Kidney epithelial cell (primary cell): ENCODE data around the gene RAN. TPM values are rescaled to one million over a fixed set of nuclear protein-coding genes. Genes with fewer than 3 reads are reported as not detected.

Experiments used
- DNase-seq: peaks from one replicate; pipeline ENCODE4 v3.0.0-alpha.2; 2010; ENCODE audit warnings: low read depth
- H3K27me3 ChIP-seq: 2 replicates; pipeline ENCODE4 v1.6.0; 2011; ENCODE audit warnings: low read length; ENCODE audit not compliant: control insufficient read depth, insufficient read depth
- H3K36me3 ChIP-seq: 2 replicates; pipeline ENCODE4 v1.5.1; 2011; ENCODE audit warnings: low read length; ENCODE audit not compliant: control insufficient read depth, insufficient read depth
- H3K4me3 ChIP-seq: 2 replicates; pipeline ENCODE4 v1.5.1; 2011; ENCODE audit warnings: low read depth, mild to moderate bottlenecking, control low read depth, low read length
- total RNA-seq: library from RNA; depleted of rRNA; stranded (reverse); fragments of >200 nt; gene quantifications from 2 replicates; pipeline ENCODE4 v1.2.3, GENCODE V29; 2015
- TF ChIP-seq, protein P1 (sequence below): IDR thresholded peaks from 2 replicates; pipeline ENCODE4 v1.5.1; 2011; ENCODE audit warnings: mild to moderate bottlenecking, moderate library complexity, low read length, control low read depth, inconsistent platforms; ENCODE audit not compliant: insufficient read depth, poor library complexity, severe bottlenecking

Gene RAN
- total RNA-seq, 1 donor from 2014 or later: 344 TPM

- TF ChIP-seq, protein P1, sequence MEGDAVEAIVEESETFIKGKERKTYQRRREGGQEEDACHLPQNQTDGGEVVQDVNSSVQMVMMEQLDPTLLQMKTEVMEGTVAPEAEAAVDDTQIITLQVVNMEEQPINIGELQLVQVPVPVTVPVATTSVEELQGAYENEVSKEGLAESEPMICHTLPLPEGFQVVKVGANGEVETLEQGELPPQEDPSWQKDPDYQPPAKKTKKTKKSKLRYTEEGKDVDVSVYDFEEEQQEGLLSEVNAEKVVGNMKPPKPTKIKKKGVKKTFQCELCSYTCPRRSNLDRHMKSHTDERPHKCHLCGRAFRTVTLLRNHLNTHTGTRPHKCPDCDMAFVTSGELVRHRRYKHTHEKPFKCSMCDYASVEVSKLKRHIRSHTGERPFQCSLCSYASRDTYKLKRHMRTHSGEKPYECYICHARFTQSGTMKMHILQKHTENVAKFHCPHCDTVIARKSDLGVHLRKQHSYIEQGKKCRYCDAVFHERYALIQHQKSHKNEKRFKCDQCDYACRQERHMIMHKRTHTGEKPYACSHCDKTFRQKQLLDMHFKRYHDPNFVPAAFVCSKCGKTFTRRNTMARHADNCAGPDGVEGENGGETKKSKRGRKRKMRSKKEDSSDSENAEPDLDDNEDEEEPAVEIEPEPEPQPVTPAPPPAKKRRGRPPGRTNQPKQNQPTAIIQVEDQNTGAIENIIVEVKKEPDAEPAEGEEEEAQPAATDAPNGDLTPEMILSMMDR: no peak
- Histone ChIP-seq H3K36me3 (no peaks in the 10 kb centered on the region), H3K4me3 (no peak overlapping the region), H3K27me3 (no peaks in the 10 kb centered on the region)
- no peak for DNase-seq
Measured at GRCh38 chr12:130835011-130835410, 36.9 kb upstream of the RAN start.

- H3K4me3 ChIP-seq: no peak overlapping the region
Measured at GRCh38 chr12:130835436-130835835, 36.4 kb upstream of the RAN start.

DNA sequence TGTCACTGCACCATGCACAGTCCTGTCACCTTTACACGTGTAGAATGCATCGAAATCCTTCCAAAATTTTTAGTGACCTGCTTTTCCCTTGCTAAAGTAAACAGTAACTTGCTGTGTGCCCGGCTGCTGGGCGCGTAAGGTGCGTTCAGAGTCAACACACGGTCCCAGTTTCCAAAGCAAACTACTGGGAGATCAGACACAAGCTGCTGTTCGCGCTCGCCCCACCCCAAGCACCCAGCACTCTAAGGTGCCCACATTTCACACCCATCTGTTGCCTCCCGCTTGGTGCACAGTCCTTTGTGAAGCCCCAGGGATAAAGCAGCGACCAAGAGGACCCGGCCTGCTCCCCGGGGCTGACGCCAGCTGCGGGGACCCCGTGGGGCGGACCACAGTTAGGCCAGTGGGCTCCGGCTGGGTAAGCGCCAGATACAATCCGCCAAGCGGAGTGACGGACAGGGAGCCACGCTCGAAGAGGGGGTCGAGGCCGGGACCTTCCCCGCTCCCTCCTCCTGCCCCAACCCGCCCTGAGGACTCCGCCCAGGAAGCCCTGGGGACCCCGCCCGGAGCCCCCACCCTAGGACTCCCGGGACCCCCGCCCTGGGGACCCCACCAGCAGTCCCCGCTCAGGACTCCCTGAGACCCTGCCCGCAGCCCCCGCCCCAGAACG lies 33.4 kb upstream of the RAN start:
- Histone ChIP-seq H3K4me3 (peak overlapping the region; percentile 87), H3K27me3 (no peaks in the 10 kb centered on the region), H3K36me3 (no peaks in the 10 kb centered on the region)
- DNase-seq: no peak
- TF ChIP-seq, protein P1: no peak

More at GRCh38 chr12:130835436-130835835, 36.4 kb upstream of the RAN start:
- H3K27me3 ChIP-seq: no peaks in the 10 kb centered on the region
- no peak for DNase-seq
- TF ChIP-seq, protein P1: no peak
- H3K36me3 ChIP-seq: no peaks in the 10 kb centered on the region

DNA sequence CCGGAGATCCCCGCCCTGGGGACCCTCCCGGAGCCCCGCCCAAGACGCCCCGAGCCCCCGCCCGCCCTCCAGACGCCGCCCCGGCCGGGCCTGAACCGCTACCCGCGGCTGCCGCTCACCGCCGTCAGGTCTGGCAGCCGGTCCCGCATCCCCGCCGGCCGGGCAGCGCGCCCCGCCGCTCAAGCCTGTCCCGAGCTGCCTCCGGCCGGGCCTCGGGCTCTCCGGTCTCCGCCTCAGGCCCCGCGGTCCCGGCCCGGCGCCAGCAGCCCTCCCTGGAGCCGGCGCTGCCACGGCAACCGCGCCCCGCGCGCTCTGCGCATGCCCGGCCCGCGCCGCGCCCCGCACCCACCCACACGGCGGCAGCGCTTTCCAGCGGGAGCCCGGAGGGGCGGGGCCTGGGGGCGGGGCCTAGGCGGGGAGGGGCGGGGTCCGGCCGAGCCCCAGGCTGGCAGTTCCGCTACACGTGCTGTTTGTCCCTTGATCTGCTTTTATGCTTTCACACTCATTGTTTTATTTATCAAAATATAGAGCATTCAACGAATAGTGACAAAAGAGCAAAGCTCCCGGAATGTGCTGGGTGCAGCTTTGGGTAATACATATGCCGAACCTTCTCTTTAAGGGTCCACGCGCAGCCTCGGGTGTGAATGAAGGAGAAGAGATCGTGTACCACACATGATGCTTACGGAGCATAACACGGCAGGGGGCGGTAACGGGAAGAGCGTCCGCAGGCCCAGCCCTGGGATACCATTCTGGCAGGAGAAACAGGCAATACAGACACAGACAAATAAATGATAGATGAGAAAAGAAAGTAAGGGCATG lies 32.7 kb upstream of the RAN start, which contains the start of gene STX2:
Gene STX2 (minus strand): TSS at position 300 of the 819 bp plus-strand sequence. CDS start 151 bp downstream, at position 149.
- no peaks in the 10 kb centered on the region for H3K27me3 ChIP-seq
- no peak for DNase-seq
- no peaks in the 10 kb centered on the region for H3K36me3 ChIP-seq
- TF ChIP-seq, protein P1: peak; percentile 37
- H3K4me3 ChIP-seq: peak within 1 kb of the TSS; percentile 87

- no peaks in the 10 kb centered on the region for H3K36me3 ChIP-seq
- no peaks in the 10 kb centered on the region for H3K27me3 ChIP-seq
- no peak for DNase-seq
- H3K4me3 ChIP-seq: no peak overlapping the region
- TF ChIP-seq, protein P1: no peak
Measured at GRCh38 chr12:130839770-130840404, 32.0 kb upstream of the RAN start.
